Neural progenitor cell (in vitro differentiated cells): ENCODE measurements around the gene DRD1.

ENCODE experiments used
- EZH2phosphoT487 ChIP-seq: fragments of 200-600 bp; sonication (generic); IDR thresholded peaks from 2 replicates; pipeline ENCODE4 v1.6.1; 2017; ENCODE audit warnings: antibody characterized with exemption
- TF ChIP-seq, protein P1 (sequence below): fragments of 200-600 bp; sonication (generic); IDR thresholded peaks from 2 replicates; pipeline ENCODE4 v1.5.1; 2017; ENCODE audit warnings: antibody characterized with exemption, mild to moderate bottlenecking

DNA sequence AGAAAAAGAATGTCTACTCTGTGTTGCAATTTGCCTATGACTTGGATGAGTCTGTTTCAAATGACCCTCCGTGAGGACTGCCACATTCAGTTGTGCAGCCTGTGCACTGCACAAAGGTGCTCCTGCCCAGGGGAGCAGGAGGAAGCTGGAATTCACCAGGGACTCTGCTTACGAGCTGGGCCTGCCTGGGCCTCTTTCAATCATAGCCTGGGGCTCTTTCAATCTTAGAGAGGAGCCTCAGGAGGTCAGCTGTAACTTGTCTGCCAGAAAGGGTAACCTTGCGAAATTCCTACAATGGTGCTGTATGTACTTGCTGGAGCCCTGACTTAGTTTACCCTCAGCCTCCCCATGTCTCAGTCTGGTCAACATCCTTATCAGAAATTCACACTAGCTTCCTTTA, 25.9 kb upstream of the DRD1 start:
- no peak for TF ChIP-seq EZH2phosphoT487
- TF ChIP-seq, protein P1, sequence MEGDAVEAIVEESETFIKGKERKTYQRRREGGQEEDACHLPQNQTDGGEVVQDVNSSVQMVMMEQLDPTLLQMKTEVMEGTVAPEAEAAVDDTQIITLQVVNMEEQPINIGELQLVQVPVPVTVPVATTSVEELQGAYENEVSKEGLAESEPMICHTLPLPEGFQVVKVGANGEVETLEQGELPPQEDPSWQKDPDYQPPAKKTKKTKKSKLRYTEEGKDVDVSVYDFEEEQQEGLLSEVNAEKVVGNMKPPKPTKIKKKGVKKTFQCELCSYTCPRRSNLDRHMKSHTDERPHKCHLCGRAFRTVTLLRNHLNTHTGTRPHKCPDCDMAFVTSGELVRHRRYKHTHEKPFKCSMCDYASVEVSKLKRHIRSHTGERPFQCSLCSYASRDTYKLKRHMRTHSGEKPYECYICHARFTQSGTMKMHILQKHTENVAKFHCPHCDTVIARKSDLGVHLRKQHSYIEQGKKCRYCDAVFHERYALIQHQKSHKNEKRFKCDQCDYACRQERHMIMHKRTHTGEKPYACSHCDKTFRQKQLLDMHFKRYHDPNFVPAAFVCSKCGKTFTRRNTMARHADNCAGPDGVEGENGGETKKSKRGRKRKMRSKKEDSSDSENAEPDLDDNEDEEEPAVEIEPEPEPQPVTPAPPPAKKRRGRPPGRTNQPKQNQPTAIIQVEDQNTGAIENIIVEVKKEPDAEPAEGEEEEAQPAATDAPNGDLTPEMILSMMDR: no peak
